GM10248 (cell line): Measurements from ENCODE around the gene SLC9A7.
A peak's percentile ranks its signal among the peaks of the same experiment; 100 is the strongest.

ENCODE experiments used
- CTCF ChIA-PET: fragments of 300-600 bp; sonication (Branson Sonifier 250); formaldehyde crosslinking; extraction: SDS; loops from one replicate; lab custom pipeline; 2021; ENCODE audit warnings: antibody characterized with exemption; lab: Yijun Ruan, JAX
- POLR2A ChIA-PET: fragments of 350-650 bp; sonication (Branson Sonifier 250); formaldehyde crosslinking; extraction: SDS; loops from one replicate; lab custom pipeline; 2020; ENCODE audit warnings: antibody characterized with exemption; lab: Yijun Ruan, JAX
- DNase-seq: peaks from one replicate; pipeline ENCODE4 v3.0.0; 2012; ENCODE audit errors: extremely low spot score
- TF ChIP-seq, protein P1 (sequence below): IDR thresholded peaks from 2 replicates; pipeline ENCODE4 v1.5.1; 2012; ENCODE audit warnings: mild to moderate bottlenecking, low read depth; ENCODE audit errors: extremely low read depth, missing control alignments, control extremely low read depth

Gene SLC9A7

DNA sequence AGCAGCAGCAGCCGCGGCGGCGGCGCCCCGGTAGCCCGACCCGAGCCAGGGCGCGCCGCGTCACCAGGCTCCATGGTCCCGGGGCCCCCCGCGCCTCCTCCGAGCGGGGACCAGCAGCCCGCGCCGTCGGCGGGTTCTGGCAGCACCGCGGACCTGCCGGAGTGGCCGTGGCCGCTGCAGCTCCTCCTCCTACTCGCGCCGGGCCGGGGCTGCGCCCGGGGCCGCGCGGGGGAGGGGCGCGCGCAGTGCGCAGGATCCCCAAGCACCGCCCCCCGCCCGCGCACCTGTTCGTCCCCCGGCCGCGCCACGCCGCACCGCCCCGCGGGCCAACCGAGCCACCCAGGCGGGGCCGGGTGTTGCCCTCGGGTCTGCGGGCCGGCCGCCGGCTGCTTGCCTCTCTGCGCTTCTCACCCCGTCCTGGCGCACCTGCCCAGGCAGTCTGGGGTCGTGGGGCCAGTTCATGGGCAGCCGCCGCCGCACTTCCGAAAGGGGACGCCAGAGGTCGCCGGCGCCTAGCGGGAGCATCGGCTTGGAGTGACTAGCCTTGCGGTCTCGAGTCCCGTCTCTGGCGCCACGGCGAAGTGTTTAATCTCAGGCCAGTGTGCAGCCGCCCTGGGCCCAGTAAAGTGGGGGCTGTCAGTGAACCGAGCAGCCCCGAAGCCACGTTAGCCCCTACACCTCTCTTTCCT lies at the start of gene SLC9A7:
TSS of gene SLC9A7 (minus strand) at position 163 of the 689 bp plus-strand sequence. CDS start at position 74, 89 bp downstream.
- peak; percentile 72 for DNase-seq
- ChIA-PET CTCF (interaction anchor here (0.6 to 1.5 kb wide), 14 partner anchors 8 to 222 kb away, joined by 3 to 14 read pairs (median 4); no protein-coding TSS in a partner anchor), POLR2A (no interaction called here)
- TF ChIP-seq, protein P1, sequence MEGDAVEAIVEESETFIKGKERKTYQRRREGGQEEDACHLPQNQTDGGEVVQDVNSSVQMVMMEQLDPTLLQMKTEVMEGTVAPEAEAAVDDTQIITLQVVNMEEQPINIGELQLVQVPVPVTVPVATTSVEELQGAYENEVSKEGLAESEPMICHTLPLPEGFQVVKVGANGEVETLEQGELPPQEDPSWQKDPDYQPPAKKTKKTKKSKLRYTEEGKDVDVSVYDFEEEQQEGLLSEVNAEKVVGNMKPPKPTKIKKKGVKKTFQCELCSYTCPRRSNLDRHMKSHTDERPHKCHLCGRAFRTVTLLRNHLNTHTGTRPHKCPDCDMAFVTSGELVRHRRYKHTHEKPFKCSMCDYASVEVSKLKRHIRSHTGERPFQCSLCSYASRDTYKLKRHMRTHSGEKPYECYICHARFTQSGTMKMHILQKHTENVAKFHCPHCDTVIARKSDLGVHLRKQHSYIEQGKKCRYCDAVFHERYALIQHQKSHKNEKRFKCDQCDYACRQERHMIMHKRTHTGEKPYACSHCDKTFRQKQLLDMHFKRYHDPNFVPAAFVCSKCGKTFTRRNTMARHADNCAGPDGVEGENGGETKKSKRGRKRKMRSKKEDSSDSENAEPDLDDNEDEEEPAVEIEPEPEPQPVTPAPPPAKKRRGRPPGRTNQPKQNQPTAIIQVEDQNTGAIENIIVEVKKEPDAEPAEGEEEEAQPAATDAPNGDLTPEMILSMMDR, result peak; percentile 74

DNA sequence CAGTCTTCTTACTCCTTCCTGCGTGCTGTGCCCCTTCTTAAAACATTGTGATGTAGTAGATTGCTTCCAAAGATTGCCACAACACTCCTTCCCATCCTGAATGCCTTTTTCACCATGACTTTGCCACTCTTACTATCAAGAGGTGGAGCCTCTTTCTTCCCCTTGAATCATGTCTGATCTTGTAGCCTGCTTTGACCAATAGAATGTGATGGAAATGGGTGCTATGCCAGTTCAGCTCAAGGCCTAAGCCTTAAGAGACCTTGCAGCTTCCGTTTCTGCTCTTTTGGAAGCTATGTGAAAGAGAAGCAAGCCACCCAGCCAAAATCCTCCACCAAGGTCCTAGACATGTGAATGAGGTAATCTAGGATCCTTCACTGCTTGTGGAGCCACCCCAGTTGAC lies 46.4 kb upstream of the SLC9A7 start:
- POLR2A ChIA-PET, result no interaction called here
- CTCF ChIA-PET, result interaction anchor here (2.2 kb wide), 1 partner anchor 9 kb away, joined by 8 read pairs; no protein-coding TSS in a partner anchor
- TF ChIP-seq, protein P1, result no peak
- no peak for DNase-seq

DNA sequence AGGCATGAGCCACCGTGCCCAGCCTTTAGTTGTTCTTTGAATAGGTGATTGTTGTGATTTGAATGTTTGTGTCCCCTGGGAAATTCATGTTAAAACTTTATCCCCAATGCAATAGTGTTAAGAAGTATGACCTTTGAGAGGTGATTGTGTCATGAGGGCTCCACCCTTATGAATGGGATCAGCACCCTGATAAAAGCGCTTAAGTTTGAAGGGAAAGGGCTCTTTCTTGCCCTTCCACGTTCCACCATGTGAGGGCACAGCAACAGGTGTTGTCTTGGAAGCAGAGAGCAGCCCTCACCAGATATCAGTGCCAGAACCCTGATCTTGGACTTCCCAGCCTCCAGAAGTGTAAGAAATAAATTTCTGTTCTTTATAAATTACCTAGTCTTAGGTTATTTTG lies 44.2 kb upstream of the SLC9A7 start:
- POLR2A ChIA-PET, result no interaction called here
- CTCF ChIA-PET, result interaction anchor here (1.2 kb wide), 1 partner anchor 225 kb away, joined by 4 read pairs; no protein-coding TSS in a partner anchor
- TF ChIP-seq, protein P1, result peak; percentile 5
- DNase-seq, result no peak

DNA sequence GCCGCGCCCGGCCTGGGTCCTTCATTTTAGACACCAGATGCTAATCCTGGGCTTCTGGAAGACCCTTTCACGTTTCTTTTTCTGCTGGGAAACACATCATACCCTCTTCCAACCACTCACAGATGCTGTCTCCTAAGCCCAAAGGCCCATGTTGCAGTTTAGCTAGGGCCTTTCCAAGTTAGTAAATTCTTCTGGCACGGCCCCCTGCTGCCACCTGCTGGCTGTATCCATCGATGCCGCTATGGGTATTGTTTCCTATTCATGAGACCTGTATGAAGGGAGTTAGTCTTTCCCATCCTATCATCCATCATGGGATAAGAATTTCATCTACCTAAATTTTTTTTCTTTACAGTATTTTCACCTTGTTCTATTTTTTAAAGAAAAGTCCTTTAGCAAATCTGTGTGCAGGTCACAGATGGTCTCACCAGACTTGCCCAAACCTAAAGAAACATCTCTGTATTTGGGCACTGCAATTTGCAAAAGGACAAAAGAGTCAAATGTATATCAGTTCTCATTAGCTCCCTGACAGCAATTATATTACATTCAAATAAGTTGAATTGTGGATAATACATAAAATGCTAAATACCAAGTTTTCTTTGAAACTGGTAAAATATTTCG lies 37.8 kb upstream of the SLC9A7 start:
- DNase-seq, result peak; percentile 65
- ChIA-PET POLR2A (no interaction called here), CTCF (interaction anchor here (0.6 to 3.1 kb wide), 22 partner anchors 9 to 415 kb away, joined by 3 to 23 read pairs (median 4); partner anchors contain the start of gene SLC9A7)
- TF ChIP-seq, protein P1, result peak; percentile 54

DNA sequence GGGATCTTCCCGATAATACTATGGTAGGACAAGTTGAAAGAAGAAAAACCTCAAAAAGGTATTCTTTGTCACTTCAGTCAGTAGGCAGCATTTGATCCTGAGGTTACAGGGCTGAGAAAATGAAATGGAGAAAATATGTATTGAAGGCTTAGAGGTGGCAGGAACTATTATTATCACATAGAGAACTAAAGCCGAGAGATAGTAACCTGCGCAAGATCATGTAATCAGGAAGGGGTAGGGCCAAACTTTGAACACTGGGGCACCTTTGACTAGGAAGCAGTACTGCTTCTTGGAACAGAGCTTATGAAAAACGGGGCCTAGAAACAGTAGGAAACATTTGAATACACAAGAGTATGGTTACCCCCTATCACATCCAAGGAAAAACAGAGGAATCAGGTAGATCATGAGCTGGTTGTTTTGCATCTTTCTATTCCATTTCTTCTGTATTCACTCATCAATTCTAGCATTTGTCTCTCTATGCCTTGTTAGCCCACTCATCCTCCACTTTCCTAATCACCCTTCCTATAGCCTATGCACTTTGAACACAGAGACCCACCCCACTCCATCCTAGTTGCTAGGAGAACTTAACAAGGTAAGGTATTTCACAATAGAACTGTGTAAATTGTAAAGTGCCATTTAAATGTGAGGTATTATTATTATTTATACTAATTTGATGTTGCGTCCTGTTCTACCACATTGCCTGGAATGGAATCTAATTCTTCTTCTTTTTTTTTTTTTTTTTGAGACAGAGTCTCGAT lies 34.6 kb upstream of the SLC9A7 start:
- POLR2A ChIA-PET, result no interaction called here
- CTCF ChIA-PET, result interaction anchor here (2.3 kb wide), 1 partner anchor 35 kb away, joined by 10 read pairs; the partner anchor contains the start of gene SLC9A7
- no peak for DNase-seq
- TF ChIP-seq, protein P1, result no peak

DNA sequence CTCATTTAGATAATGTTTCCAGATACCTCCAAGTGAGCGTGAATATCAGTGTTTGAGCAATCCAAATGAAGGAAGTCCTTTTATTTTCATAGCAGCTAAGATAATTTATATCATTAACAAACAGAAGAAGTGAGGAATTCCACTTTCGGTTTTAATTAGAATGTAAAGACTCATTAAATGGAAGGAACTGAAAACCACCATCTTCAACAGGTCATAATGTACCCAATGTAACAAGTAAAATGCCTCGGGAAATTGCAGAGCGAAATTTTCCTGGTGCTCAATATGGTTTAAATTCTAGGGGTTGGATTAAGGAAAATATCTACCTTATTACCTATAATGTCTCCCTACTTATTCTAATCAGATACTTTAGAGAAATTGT lies 33.9 kb upstream of the SLC9A7 start:
- TF ChIP-seq, protein P1, result no peak
- no peak for DNase-seq
- POLR2A ChIA-PET, result no interaction called here
- CTCF ChIA-PET, result no interaction called here
